WERI-Rb-1 (cell line): ENCODE results near the gene PGM2L1.

Source experiments
- DNase-seq: peaks from one replicate; pipeline ENCODE4 v3.0.0-alpha.2; 2020
- H3K27ac ChIP-seq: fragments of 250-450 bp; sonication (Bioruptor Pico); 2 replicates; pipeline ENCODE4 v1.5.1; 2020; ENCODE audit warnings: mild to moderate bottlenecking, moderate library complexity
- H3K27me3 ChIP-seq: fragments of 250-450 bp; sonication (Bioruptor Pico); 2 replicates; pipeline ENCODE4 v1.5.1; 2021; ENCODE audit warnings: mild to moderate bottlenecking, low read depth, moderate library complexity; ENCODE audit not compliant: insufficient read depth, severe bottlenecking
- H3K36me3 ChIP-seq: fragments of 250-450 bp; sonication (Bioruptor Pico); 2 replicates; pipeline ENCODE4 v1.5.1; 2020; ENCODE audit warnings: mild to moderate bottlenecking, moderate library complexity
- H3K4me3 ChIP-seq: 2 replicates; pipeline ENCODE4 v1.5.1; 2011; ENCODE audit warnings: low read depth, mild to moderate bottlenecking, control low read depth, low read length
- H3K9me3 ChIP-seq: fragments of 250-450 bp; sonication (Bioruptor Pico); 2 replicates; pipeline ENCODE4 v1.5.1; 2021; ENCODE audit warnings: mild to moderate bottlenecking, moderate library complexity; ENCODE audit not compliant: severe bottlenecking
- TF ChIP-seq, protein P1 (sequence below): IDR thresholded peaks from 2 replicates; pipeline ENCODE4 v1.5.1; 2011; ENCODE audit warnings: low read depth, mild to moderate bottlenecking, control low read depth, inconsistent platforms, low read length

PGM2L1 gene

DNA sequence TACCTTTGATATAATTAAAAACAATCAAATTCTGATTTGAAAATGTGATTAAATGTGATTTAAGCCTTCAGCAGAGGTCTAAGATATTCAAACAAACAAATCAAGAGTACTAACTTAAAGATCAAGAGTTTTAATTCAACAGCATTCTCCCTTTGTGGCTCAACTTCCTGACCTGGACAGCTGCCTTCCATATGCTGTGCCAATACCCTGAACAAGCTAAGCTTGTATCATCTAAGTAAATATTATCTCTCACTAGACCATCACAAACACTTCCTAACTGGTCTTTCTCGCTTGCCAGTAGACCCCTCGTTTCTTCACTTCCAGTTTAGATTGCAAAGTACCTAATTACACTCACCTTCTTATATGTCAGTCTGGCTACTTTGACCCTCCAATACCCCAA lies 50.9 kb downstream of the PGM2L1 start:
- no peak overlapping the region for H3K27ac ChIP-seq
- H3K9me3 ChIP-seq, result no peaks in the 10 kb centered on the region
- H3K4me3 ChIP-seq, result no peak overlapping the region
- H3K36me3 ChIP-seq, result peaks cover 4% of the 10 kb centered on the region; the same call in 1 of the 2 replicates
- H3K27me3 ChIP-seq, result no peaks in the 10 kb centered on the region
- TF ChIP-seq, protein P1, sequence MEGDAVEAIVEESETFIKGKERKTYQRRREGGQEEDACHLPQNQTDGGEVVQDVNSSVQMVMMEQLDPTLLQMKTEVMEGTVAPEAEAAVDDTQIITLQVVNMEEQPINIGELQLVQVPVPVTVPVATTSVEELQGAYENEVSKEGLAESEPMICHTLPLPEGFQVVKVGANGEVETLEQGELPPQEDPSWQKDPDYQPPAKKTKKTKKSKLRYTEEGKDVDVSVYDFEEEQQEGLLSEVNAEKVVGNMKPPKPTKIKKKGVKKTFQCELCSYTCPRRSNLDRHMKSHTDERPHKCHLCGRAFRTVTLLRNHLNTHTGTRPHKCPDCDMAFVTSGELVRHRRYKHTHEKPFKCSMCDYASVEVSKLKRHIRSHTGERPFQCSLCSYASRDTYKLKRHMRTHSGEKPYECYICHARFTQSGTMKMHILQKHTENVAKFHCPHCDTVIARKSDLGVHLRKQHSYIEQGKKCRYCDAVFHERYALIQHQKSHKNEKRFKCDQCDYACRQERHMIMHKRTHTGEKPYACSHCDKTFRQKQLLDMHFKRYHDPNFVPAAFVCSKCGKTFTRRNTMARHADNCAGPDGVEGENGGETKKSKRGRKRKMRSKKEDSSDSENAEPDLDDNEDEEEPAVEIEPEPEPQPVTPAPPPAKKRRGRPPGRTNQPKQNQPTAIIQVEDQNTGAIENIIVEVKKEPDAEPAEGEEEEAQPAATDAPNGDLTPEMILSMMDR, result no peak
- DNase-seq, result no peak

DNA sequence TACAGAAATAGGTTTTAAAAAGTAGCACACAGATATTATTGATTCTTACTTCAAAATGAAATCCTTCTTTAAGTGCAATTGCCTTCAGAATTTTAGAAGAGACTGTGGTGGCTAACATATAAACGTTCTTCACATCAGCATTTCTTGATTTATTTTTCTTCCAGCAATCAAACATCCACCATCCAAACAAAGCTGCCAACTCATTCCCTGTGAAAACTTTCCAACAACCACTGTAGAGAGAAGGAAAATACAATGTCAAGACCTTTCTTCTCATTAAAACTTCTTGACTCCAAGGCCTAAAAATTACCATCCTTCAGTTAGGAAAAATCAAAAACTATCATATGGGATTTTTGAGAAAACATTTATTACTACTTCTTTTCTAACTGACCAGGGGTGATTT lies 52.8 kb downstream of the PGM2L1 start:
- TF ChIP-seq, protein P1, result no peak
- Histone ChIP-seq H3K4me3 (no peak overlapping the region), H3K27ac (no peak overlapping the region), H3K9me3 (no peaks in the 10 kb centered on the region), H3K36me3 (peaks cover 7% of the 10 kb centered on the region; the same call in 1 of the 2 replicates), H3K27me3 (no peaks in the 10 kb centered on the region)
- DNase-seq, result no peak

DNA sequence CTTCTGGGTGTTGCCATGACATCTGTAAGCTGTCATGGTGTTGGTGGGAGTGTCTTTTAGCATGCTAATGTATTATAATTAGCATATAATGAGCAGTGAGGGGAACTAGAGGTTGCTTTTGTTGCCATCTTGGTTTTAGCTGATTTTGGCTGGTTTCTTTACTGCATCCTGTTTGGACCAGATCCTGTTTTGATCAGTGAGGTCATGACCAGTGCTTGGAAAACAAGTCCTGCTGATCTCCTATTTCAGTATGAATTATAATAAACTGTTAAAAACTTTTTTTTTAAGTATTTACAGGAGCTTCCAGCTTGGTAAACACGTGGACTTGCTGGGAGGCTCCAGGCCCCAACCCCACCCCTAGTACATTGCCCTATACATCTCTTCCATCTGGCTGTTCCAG lies 56.3 kb downstream of the PGM2L1 start:
- TF ChIP-seq, protein P1, result no peak

DNA sequence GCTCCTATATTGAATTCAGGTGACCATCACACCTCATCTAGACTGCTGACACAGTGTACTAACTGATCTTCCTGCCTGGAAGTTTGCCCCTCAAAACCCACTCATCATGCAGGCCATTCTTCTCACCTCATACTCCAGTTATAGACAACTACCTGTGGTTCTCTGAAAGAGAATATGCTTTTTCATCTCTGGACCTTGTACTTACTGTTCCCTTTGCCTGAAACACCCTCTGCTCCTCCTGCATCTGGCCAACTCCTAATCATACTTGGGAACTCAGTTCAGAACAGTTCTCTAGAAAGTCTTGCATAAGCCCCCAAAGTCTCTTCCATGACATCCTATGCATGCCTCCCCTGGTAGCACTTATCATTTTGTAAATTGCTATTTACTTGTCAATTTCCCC lies 58.6 kb downstream of the PGM2L1 start:
- TF ChIP-seq, protein P1, result no peak
- no peak overlapping the region for H3K4me3 ChIP-seq
- H3K9me3 ChIP-seq, result no peaks in the 10 kb centered on the region
- DNase-seq, result no peak
- H3K27me3 ChIP-seq, result no peaks in the 10 kb centered on the region
- peaks cover 3% of the 10 kb centered on the region; the same call in 1 of the 2 replicates for H3K36me3 ChIP-seq
- H3K27ac ChIP-seq, result no peak overlapping the region

More for the DNA sequence above, 56.3 kb downstream of the PGM2L1 start:
- Histone ChIP-seq H3K27ac (no peak overlapping the region), H3K9me3 (no peaks in the 10 kb centered on the region), H3K4me3 (no peak overlapping the region), H3K36me3 (peaks cover 7% of the 10 kb centered on the region; the same call in 1 of the 2 replicates), H3K27me3 (no peaks in the 10 kb centered on the region)
- no peak for DNase-seq

DNA sequence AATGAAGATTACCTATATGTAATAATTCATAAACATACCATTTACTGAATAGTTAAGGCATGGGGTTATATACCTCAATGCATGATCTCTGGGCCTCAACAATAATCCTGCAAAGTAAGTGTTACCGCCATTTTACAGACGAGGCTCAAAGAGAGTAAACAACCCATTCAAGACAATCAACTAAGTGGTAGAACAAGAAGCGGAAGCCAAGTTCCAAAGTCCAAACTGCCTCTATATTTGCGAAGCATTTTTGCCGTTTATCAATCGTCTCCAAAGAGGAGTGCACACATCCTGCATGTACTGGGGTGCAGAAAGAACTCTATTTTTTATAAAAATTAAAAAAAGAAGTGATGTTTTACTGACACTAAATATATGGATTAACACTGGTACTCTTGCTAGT lies 59.3 kb downstream of the PGM2L1 start:
- peaks cover 3% of the 10 kb centered on the region; the same call in 1 of the 2 replicates for H3K36me3 ChIP-seq
- TF ChIP-seq, protein P1, result no peak
- H3K27me3 ChIP-seq, result no peaks in the 10 kb centered on the region
- H3K27ac ChIP-seq, result no peak overlapping the region
- DNase-seq, result no peak
- no peaks in the 10 kb centered on the region for H3K9me3 ChIP-seq
- no peak overlapping the region for H3K4me3 ChIP-seq

DNA sequence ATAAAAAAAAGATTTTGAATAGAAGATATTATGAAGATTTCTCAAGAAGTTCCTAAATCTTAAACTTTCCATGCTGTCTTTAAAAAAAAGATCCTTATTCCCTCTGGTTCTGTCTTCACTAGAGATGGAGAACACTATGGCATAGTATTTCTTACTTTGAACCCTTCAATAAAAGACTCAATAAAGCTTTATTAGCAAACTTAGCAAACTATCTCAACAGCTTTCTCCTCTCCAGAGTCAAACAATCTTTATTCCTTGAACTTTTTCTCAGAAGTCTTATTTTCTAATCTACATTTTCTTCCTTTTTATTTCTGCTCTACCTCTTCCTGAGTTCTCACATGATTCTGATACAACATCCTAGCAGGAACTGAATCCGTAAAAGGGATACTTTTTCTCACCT lies 65.0 kb downstream of the PGM2L1 start:
- TF ChIP-seq, protein P1, result no peak

More for the DNA sequence above, 65.0 kb downstream of the PGM2L1 start:
- Histone ChIP-seq H3K27me3 (no peaks in the 10 kb centered on the region), H3K4me3 (no peak overlapping the region), H3K27ac (no peak overlapping the region), H3K9me3 (peaks cover 2% of the 10 kb centered on the region), H3K36me3 (no peaks in the 10 kb centered on the region)
- DNase-seq, result no peak
